ENCODE measurements around the gene FAM221B. TPM values are rescaled to one million over a fixed set of nuclear protein-coding genes. Genes with fewer than 3 reads are reported as not detected.

Gene FAM221B
- total and polyA plus RNA-seq, 2 experiments from 2014 or later, result 0.47 TPM; not detected in 1

- H3K27ac ChIP-seq (ENCODE audit: low read depth), result no peak overlapping the region
- ATAC-seq (no peak), DNase-seq (ENCODE audit: low spot score) (no peak)
- H3K79me2 ChIP-seq (replicated peaks; ENCODE audit: insufficient read depth), result no peaks in the 10 kb centered on the region
- H3K4me2 ChIP-seq, result no peak overlapping the region
- Mint-ChIP-seq H3K27ac (no peak overlapping the region), H3K36me3 (ENCODE audit: low read depth) (no peaks in the 10 kb centered on the region), H3K4me1 (peaks cover 4% of the 10 kb centered on the region; the same call in 2 of the 3 replicates), H3K27me3 (ENCODE audit: insufficient read depth, low read depth, poor library complexity) (peaks cover 11% of the 10 kb centered on the region), H3K9me3 (no peaks in the 10 kb centered on the region), H3K4me3 (no peak overlapping the region)
- H3F3A ChIP-seq (replicated peaks; ENCODE audit: low read depth), result no peaks in the 10 kb centered on the region
- no peak overlapping the region for H2AFZ ChIP-seq
- TF ChIP-seq POLR2AphosphoS5 (IDR thresholded peaks at IDR 0.05; ENCODE audit: low read depth), result no peak
- no peak for TF ChIP-seq ZNF114 (CRISPR knock-in tag; IDR thresholded peaks at IDR 0.05)
- no peak for TF ChIP-seq STAT1 (IDR thresholded peaks at IDR 0.05; ENCODE audit: unreplicated experiment)
- no peak for TF ChIP-seq ETS1 (IDR thresholded peaks at IDR 0.05)
- TF ChIP-seq CREB1 (CRISPR knock-in tag; IDR thresholded peaks at IDR 0.05; ENCODE audit: low read depth), result no peak
- TF ChIP-seq EZH2phosphoT487 (IDR thresholded peaks at IDR 0.05; ENCODE audit: unreplicated experiment), result no peak
- TF ChIP-seq CTCF (conservative IDR thresholded peaks at IDR 0.05; ENCODE audit: low read depth in 2 of 2), result no peak
- TF ChIP-seq NANOG (IDR thresholded peaks at IDR 0.05; ENCODE audit: borderline replicate concordance), result no peak
- no peak for TF ChIP-seq JUNB (IDR thresholded peaks at IDR 0.05; ENCODE audit: unreplicated experiment)
- no peak for TF ChIP-seq ZNF331 (CRISPR knock-in tag; IDR thresholded peaks at IDR 0.05; ENCODE audit: low read depth)
- TF ChIP-seq EZH2 (IDR thresholded peaks at IDR 0.05; ENCODE audit: low read depth, unreplicated experiment), result no peak
- TF ChIP-seq ZNF462 (CRISPR knock-in tag; IDR thresholded peaks at IDR 0.05), result no peak
- H4K20me1 ChIP-seq (replicated peaks; ENCODE audit: insufficient read depth), result no peaks in the 10 kb centered on the region
- no peaks in the 10 kb centered on the region for H3K4me1 ChIP-seq (ENCODE audit: insufficient read depth)
- H3K27me3 ChIP-seq (ENCODE audit: insufficient read depth), result no peaks in the 10 kb centered on the region
- no peaks in the 10 kb centered on the region for H3K9me2 ChIP-seq (ENCODE audit: insufficient read depth)
- H3K36me3 ChIP-seq (ENCODE audit: insufficient read depth), result no peaks in the 10 kb centered on the region
- H3K4me3 ChIP-seq, result no peak overlapping the region
Measured at GRCh38 chr9:35856206-35856605, 27.7 kb upstream of the FAM221B start.

Data from GM23338 (cell line).